GM21423 (cell line): ENCODE measurements around the gene ASB6.
"Not testable (repeated sequence)": the region's sequence is repeated elsewhere in the genome, so short reads cannot be mapped to it uniquely, and the experiment has no call there.

Experiments
- ATAC-seq: cut with Tn5 transposase; IDR thresholded peaks from one replicate; pipeline ENCODE4 v1.9.1; 2021; ENCODE audit warnings: mild to moderate bottlenecking, moderate library complexity; ENCODE audit not compliant: unreplicated experiment

The ASB6 gene

GRCh38 chr9:129644902-129645301 lies 3.0 kb upstream of the ASB6 start:
- no peak for ATAC-seq

GRCh38 chr9:129644365-129644764 lies 2.4 kb upstream of the ASB6 start:
- ATAC-seq, result no peak

- no peak for ATAC-seq
Measured at GRCh38 chr9:129643706-129644105, 1.8 kb upstream of the ASB6 start.

- no peak for ATAC-seq
Measured at GRCh38 chr9:129640871-129641749, 841 bp downstream of the ASB6 start.

GRCh38 chr9:129640086-129640870 lies 1.7 kb downstream of the ASB6 start:
- no peak for ATAC-seq

- ATAC-seq, result no peak
Measured at GRCh38 chr9:129639756-129640085, 2.2 kb downstream of the ASB6 start.

GRCh38 chr9:129639034-129639630 lies 2.8 kb downstream of the ASB6 start:
- ATAC-seq, result no peak

- no peak for ATAC-seq
Measured at GRCh38 chr9:129637673-129638439, 4.1 kb downstream of the ASB6 start.

GRCh38 chr9:129637102-129637501 lies 4.8 kb downstream of the ASB6 start:
- no peak for ATAC-seq

GRCh38 chr9:129636343-129636742 lies 5.6 kb downstream of the ASB6 start:
- not testable (repeated sequence) for ATAC-seq

- ATAC-seq, result no peak
Measured at GRCh38 chr9:129635099-129636065, 6.6 kb downstream of the ASB6 start.

- no peak for ATAC-seq
Measured at GRCh38 chr9:129633848-129634247, 8.1 kb downstream of the ASB6 start.

- ATAC-seq, result no peak
Measured at GRCh38 chr9:129633207-129633606, 8.7 kb downstream of the ASB6 start.

- ATAC-seq, result no peak
Measured at GRCh38 chr9:129632460-129632859, 9.5 kb downstream of the ASB6 start.

GRCh38 chr9:129631674-129632129 lies 10.2 kb downstream of the ASB6 start:
- no peak for ATAC-seq

- no peak for ATAC-seq
Measured at GRCh38 chr9:129630967-129631673, 10.8 kb downstream of the ASB6 start.

GRCh38 chr9:129629251-129629820 lies 12.6 kb downstream of the ASB6 start:
- ATAC-seq, result no peak

- no peak for ATAC-seq
Measured at GRCh38 chr9:129628709-129629108, 13.2 kb downstream of the ASB6 start.
